Esophagus muscularis mucosa (tissue), 4 donors: ENCODE data around the gene GPR4. TPM values are rescaled to one million over a fixed set of nuclear protein-coding genes. Genes with fewer than 3 reads are reported as not detected.

Experiments
- DNase-seq: peaks from one replicate; pipeline ENCODE4 v3.0.0-alpha.2; 2017; ENCODE audit errors: extremely low spot score
- H3K27ac ChIP-seq, 4 donors: fragments of 200-600 bp; sonication (generic); replicated peaks in 1 of 4; 1 replicate in 3 of 4; 2 replicates in 1 of 4; pipeline ENCODE4 v1.5.1; 2016 to 2019; ENCODE audit warnings: mild to moderate bottlenecking in 1 of 4
- H3K27me3 ChIP-seq, 4 donors: fragments of 200-600 bp; sonication (generic); one replicate each; pipeline versions ENCODE4 v1.5.1 to v1.6.0; 2016 to 2019
- H3K36me3 ChIP-seq, 4 donors: fragments of 200-600 bp; sonication (generic); one replicate each; pipeline ENCODE4 v1.5.1; 2016 to 2019
- H3K4me1 ChIP-seq, 4 donors: fragments of 200-600 bp; sonication (generic); one replicate each; pipeline ENCODE4 v1.5.1; 2016 to 2019
- H3K4me3 ChIP-seq, 4 donors: fragments of 200-600 bp; sonication (generic); 1 replicate in 2 of 4; 2 replicates in 2 of 4; pipeline ENCODE4 v1.5.1; 2016 to 2019; ENCODE audit warnings: mild to moderate bottlenecking in 4 of 4, moderate library complexity in 1 of 4
- H3K9me3 ChIP-seq, 4 donors: fragments of 200-600 bp; sonication (generic); 1 replicate in 3 of 4; 2 replicates in 1 of 4; pipeline ENCODE4 v1.5.1; 2016 to 2019
- CTCF ChIP-seq, 3 experiments: fragments of 200-600 bp in 2 of 3; fragments of 450-650 bp in 1 of 3; sonication (generic) in 2 of 3; IDR thresholded peaks; one replicate each; pipeline ENCODE4 v1.5.1; 2017 to 2019; ENCODE audit warnings: antibody characterized with exemption in 3 of 3, mild to moderate bottlenecking in 2 of 3, moderate library complexity in 1 of 3
- EP300 ChIP-seq: sonication (generic); formaldehyde crosslinking; IDR thresholded peaks from one replicate; pipeline ENCODE4 v1.6.1; 2017; ENCODE audit warnings: antibody characterized with exemption
- POLR2A ChIP-seq: fragments of 450-650 bp; IDR thresholded peaks from one replicate; pipeline ENCODE4 v1.6.1; 2017; ENCODE audit warnings: antibody characterized with exemption, moderate library complexity, mild to moderate bottlenecking, low read depth
- POLR2AphosphoS5 ChIP-seq, 2 donors: sonication (generic); formaldehyde crosslinking; IDR thresholded peaks; one replicate each; pipeline ENCODE4 v1.6.1; 2017; ENCODE audit warnings: antibody characterized with exemption in 2 of 2
- WGBS: methylation state at CpG from one replicate; pipeline ENCODE4 v1.1.5; 2018; 5-methylcytosine and 5-hydroxymethylcytosine counted together
- intact Hi-C: fragments of 100-400 bp; cut with DNase I; formaldehyde crosslinking; loops from one replicate; pipeline ENCODE4 v1.15.1; 2023
- total RNA-seq, 4 donors: library from RNA; depleted of rRNA; stranded (reverse); fragments of >200 nt; gene quantifications; one replicate each; pipeline versions ENCODE4 v1.1.0 to v1.2.1, GENCODE V29; 2016

Gene GPR4
- total RNA-seq, 4 donors from 2014 or later = 0.42 to 6.6 (median 4.8) TPM

GRCh38 chr19:45643927-45644771 is 42.1 kb upstream of the GPR4 start:
- intact Hi-C loops = loop anchor here (2.0 to 5.0 kb wide), 2 partner anchors 38 to 121 kb away; no protein-coding TSS in a partner anchor
- peaks cover 0 to 43% (median 12%) of the 10 kb centered on the region in 4 donors for H3K27me3 ChIP-seq
- TF ChIP-seq POLR2A = no peak
- TF ChIP-seq EP300 = no peak
- TF ChIP-seq POLR2AphosphoS5 (IDR thresholded peaks at IDR 0.05) = no peak
- TF ChIP-seq CTCF (IDR thresholded peaks at IDR 0.05) = no peak
- peaks cover 23 to 54% (median 52%) of the 10 kb centered on the region in 4 donors for H3K4me1 ChIP-seq
- no peak overlapping the region for H3K4me3 ChIP-seq
- WGBS = 64% methylated on average over 14 of the region's 14 CpGs
- no peak overlapping the region for H3K27ac ChIP-seq
- no peak for DNase-seq
- no peaks in the 10 kb centered on the region for H3K9me3 ChIP-seq
- H3K36me3 ChIP-seq = no peaks in the 10 kb centered on the region

GRCh38 chr19:45643024-45643926 is 41.3 kb upstream of the GPR4 start:
- H3K4me3 ChIP-seq = peak overlapping the region in 1 of 4 donors; percentile 11
- H3K27me3 ChIP-seq = peaks cover 0 to 41% (median 12%) of the 10 kb centered on the region in 4 donors
- intact Hi-C loops = loop anchor here (2.0 to 5.0 kb wide), 2 partner anchors 39 to 120 kb away; no protein-coding TSS in a partner anchor
- no peaks in the 10 kb centered on the region for H3K9me3 ChIP-seq
- H3K36me3 ChIP-seq = no peaks in the 10 kb centered on the region
- DNase-seq = peak; percentile 97
- H3K27ac ChIP-seq = no peak overlapping the region
- H3K4me1 ChIP-seq = peaks cover 30 to 62% (median 60%) of the 10 kb centered on the region in 4 donors
- TF ChIP-seq POLR2A (no peak), EP300 (no peak), POLR2AphosphoS5 (IDR thresholded peaks at IDR 0.05) (peak in 1 of 2 donors; percentile 29), CTCF (IDR thresholded peaks at IDR 0.05) (peak; percentile 97 to 100 (median 99))
- 10% methylated on average over 35 of the region's 39 CpGs for WGBS

DNA sequence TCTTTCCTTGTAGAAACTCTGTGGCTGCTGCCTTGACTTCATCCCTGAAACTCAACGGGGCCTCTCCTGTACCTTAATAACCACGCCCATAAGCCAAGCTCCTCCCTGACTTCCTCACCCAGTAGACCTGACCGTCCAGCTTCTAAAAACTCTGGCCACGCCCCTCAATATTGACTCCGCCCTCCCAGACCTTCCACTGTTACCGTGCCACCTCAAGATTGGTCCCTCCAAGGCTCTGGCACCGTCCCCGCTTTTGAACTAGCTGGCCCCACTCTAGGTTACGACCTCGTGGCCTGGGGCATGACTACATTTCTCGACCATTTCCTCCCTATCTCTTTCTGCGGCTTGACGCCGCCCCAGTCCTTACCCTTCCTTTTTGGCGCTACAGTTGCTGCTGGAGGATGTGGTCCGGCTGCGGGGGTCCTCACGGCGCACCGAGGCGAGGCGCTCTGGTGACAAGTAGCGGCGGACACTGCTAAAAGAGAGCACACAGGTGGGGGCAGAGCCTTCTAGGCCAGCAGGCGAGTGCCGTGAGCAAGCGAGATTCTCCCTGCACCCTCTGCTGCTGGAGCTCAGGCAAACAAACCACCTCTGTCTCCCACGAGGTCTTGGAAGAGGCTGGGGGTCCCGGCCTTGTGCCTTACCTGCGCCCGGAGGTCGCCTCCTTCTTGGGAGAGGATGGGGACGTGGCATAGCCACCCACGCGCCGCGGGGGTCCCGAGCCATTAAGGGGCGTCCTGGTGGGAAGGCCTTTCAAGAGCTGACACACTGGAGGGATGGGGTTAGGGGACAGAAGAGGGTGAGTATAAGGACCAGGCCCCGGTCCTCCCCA is 39.5 kb upstream of the GPR4 start:
- peaks cover 30 to 67% (median 64%) of the 10 kb centered on the region in 4 donors for H3K4me1 ChIP-seq
- DNase-seq = peak; percentile 95
- H3K9me3 ChIP-seq = no peaks in the 10 kb centered on the region
- intact Hi-C loops = loop anchor here (1.0 to 5.0 kb wide), 3 partner anchors 34 to 119 kb away; no protein-coding TSS in a partner anchor
- peaks cover 0 to 34% (median 11%) of the 10 kb centered on the region in 4 donors for H3K27me3 ChIP-seq
- H3K4me3 ChIP-seq = peak overlapping the region; percentile 40 to 54 (median 50)
- peak overlapping the region; percentile 72 to 78 (median 74) for H3K27ac ChIP-seq
- WGBS = 20% methylated on average over 24 of the region's 40 CpGs
- TF ChIP-seq POLR2A (no peak), POLR2AphosphoS5 (IDR thresholded peaks at IDR 0.05) (no peak), EP300 (no peak), CTCF (IDR thresholded peaks at IDR 0.05) (no peak)
- H3K36me3 ChIP-seq = no peaks in the 10 kb centered on the region

- no peaks in the 10 kb centered on the region for H3K9me3 ChIP-seq
- DNase-seq = no peak
- H3K4me1 ChIP-seq = peaks cover 24 to 61% (median 58%) of the 10 kb centered on the region in 4 donors
- H3K36me3 ChIP-seq = no peaks in the 10 kb centered on the region
- peak overlapping the region in 1 of 4 donors; percentile 54 for H3K4me3 ChIP-seq
- peak overlapping the region in 3 of 4 donors; percentile 72 to 78 (median 76) for H3K27ac ChIP-seq
- H3K27me3 ChIP-seq = peaks cover 0 to 28% (median 9%) of the 10 kb centered on the region in 4 donors
- WGBS = 64% methylated on average over 17 of the region's 17 CpGs
- TF ChIP-seq POLR2A (no peak), EP300 (no peak), CTCF (IDR thresholded peaks at IDR 0.05) (no peak), POLR2AphosphoS5 (IDR thresholded peaks at IDR 0.05) (no peak)
- intact Hi-C loops = loop anchor here (5.0 kb wide), 1 partner anchor 41 kb away; no protein-coding TSS in a partner anchor
Observed at GRCh38 chr19:45640849-45641273, 38.8 kb upstream of the GPR4 start.
